Measurements from ENCODE around the gene KIF18A. TPM values are rescaled to one million over a fixed set of nuclear protein-coding genes. Genes with fewer than 3 reads are reported as not detected.

Gene KIF18A
- total RNA-seq, 1 donor from 2014 or later, result 2.9 TPM

DNA sequence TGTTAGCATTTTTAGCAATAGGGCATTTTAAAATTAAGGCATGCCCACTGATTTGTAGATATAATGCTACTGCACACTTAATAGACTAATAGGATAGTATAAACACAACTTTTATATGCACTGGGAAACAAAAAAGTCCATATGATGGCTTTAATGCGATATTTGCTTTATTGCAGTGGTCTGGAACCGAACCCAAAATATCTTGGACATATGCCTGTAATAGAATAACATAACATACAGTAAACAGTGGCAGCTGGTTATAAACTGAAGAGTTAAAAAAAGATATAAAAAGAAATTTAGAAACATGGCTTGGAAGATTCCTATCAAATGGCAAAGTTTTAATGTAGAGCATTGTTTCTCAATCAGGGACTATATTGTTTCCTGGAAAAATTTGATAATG is 111.9 kb downstream of the KIF18A start:
- no peaks in the 10 kb centered on the region for H3K4me1 Mint-ChIP-seq (ENCODE audit: low read depth)
- H3K27ac Mint-ChIP-seq (ENCODE audit: unreplicated experiment), result no peak overlapping the region
- TF ChIP-seq, protein P1, sequence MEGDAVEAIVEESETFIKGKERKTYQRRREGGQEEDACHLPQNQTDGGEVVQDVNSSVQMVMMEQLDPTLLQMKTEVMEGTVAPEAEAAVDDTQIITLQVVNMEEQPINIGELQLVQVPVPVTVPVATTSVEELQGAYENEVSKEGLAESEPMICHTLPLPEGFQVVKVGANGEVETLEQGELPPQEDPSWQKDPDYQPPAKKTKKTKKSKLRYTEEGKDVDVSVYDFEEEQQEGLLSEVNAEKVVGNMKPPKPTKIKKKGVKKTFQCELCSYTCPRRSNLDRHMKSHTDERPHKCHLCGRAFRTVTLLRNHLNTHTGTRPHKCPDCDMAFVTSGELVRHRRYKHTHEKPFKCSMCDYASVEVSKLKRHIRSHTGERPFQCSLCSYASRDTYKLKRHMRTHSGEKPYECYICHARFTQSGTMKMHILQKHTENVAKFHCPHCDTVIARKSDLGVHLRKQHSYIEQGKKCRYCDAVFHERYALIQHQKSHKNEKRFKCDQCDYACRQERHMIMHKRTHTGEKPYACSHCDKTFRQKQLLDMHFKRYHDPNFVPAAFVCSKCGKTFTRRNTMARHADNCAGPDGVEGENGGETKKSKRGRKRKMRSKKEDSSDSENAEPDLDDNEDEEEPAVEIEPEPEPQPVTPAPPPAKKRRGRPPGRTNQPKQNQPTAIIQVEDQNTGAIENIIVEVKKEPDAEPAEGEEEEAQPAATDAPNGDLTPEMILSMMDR (IDR thresholded peaks at IDR 0.05), result no peak

GRCh38 chr11:27995083-27995482 is 112.9 kb downstream of the KIF18A start:
- DNase-seq (ENCODE audit: low spot score), result no peak
- Mint-ChIP-seq H3K4me3 (ENCODE audit: unreplicated experiment) (no peak overlapping the region), H3K9me3 (ENCODE audit: low read depth) (peaks cover 12% of the 10 kb centered on the region), H3K27ac (ENCODE audit: unreplicated experiment) (no peak overlapping the region), H3K4me1 (ENCODE audit: low read depth) (no peaks in the 10 kb centered on the region), H3K27me3 (ENCODE audit: low read depth) (no peaks in the 10 kb centered on the region), H3K36me3 (ENCODE audit: low read depth) (no peaks in the 10 kb centered on the region)
- TF ChIP-seq, protein P1 (IDR thresholded peaks at IDR 0.05), result no peak

More for the DNA sequence above, 111.9 kb downstream of the KIF18A start:
- Mint-ChIP-seq H3K27me3 (ENCODE audit: low read depth) (no peaks in the 10 kb centered on the region), H3K9me3 (ENCODE audit: low read depth) (peaks cover 22% of the 10 kb centered on the region), H3K36me3 (ENCODE audit: low read depth) (no peaks in the 10 kb centered on the region), H3K4me3 (ENCODE audit: unreplicated experiment) (no peak overlapping the region)
- no peak for DNase-seq (ENCODE audit: low spot score)

DNA sequence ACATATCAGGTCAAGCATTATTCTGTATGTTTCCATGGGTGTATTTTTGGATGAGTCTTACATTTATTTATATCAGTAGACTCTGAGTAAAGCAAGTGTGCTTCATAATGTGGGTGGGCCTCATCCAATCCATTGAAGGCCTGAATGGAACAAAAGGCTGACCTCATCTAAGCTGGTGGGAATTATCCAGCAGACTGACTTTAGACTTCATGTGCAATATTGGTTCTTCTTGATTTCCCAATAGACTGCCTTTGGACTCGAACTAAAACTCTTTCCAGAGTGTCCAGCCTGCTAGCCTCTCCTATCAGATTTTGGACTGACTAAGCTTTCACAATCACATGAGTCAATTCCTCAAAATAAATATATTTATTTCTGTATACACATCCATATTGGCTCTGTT is 116.2 kb downstream of the KIF18A start:
- Mint-ChIP-seq H3K9me3 (ENCODE audit: low read depth) (peaks cover 3% of the 10 kb centered on the region), H3K27ac (ENCODE audit: unreplicated experiment) (no peak overlapping the region), H3K36me3 (ENCODE audit: low read depth) (no peaks in the 10 kb centered on the region), H3K4me1 (ENCODE audit: low read depth) (no peaks in the 10 kb centered on the region), H3K27me3 (ENCODE audit: low read depth) (no peaks in the 10 kb centered on the region), H3K4me3 (ENCODE audit: unreplicated experiment) (no peak overlapping the region)
- TF ChIP-seq, protein P1 (IDR thresholded peaks at IDR 0.05), result no peak
- no peak for DNase-seq (ENCODE audit: low spot score)

- no peak for DNase-seq (ENCODE audit: low spot score)
- no peaks in the 10 kb centered on the region for H3K27me3 Mint-ChIP-seq (ENCODE audit: low read depth)
- H3K36me3 Mint-ChIP-seq (ENCODE audit: low read depth), result no peaks in the 10 kb centered on the region
- H3K27ac Mint-ChIP-seq (ENCODE audit: unreplicated experiment), result no peak overlapping the region
- no peaks in the 10 kb centered on the region for H3K9me3 Mint-ChIP-seq (ENCODE audit: low read depth)
- H3K4me3 Mint-ChIP-seq (ENCODE audit: unreplicated experiment), result no peak overlapping the region
- H3K4me1 Mint-ChIP-seq (ENCODE audit: low read depth), result no peaks in the 10 kb centered on the region
- TF ChIP-seq, protein P1 (IDR thresholded peaks at IDR 0.05), result no peak
Observed at GRCh38 chr11:27977527-27977926, 130.4 kb downstream of the KIF18A start.

- no peak for DNase-seq (ENCODE audit: low spot score)
- no peak overlapping the region for H3K27ac Mint-ChIP-seq (ENCODE audit: unreplicated experiment)
- H3K4me3 Mint-ChIP-seq (ENCODE audit: unreplicated experiment), result no peak overlapping the region
- H3K36me3 Mint-ChIP-seq (ENCODE audit: low read depth), result no peaks in the 10 kb centered on the region
- TF ChIP-seq, protein P1 (IDR thresholded peaks at IDR 0.05), result no peak
- H3K27me3 Mint-ChIP-seq (ENCODE audit: low read depth), result no peaks in the 10 kb centered on the region
- H3K4me1 Mint-ChIP-seq (ENCODE audit: low read depth), result no peaks in the 10 kb centered on the region
- no peaks in the 10 kb centered on the region for H3K9me3 Mint-ChIP-seq (ENCODE audit: low read depth)
Observed at GRCh38 chr11:27977031-27977430, 130.9 kb downstream of the KIF18A start.
